ENCODE measurements around the gene GRM4.
A peak's percentile ranks its signal among the peaks of the same experiment; 100 is the strongest.

Gene GRM4

DNA sequence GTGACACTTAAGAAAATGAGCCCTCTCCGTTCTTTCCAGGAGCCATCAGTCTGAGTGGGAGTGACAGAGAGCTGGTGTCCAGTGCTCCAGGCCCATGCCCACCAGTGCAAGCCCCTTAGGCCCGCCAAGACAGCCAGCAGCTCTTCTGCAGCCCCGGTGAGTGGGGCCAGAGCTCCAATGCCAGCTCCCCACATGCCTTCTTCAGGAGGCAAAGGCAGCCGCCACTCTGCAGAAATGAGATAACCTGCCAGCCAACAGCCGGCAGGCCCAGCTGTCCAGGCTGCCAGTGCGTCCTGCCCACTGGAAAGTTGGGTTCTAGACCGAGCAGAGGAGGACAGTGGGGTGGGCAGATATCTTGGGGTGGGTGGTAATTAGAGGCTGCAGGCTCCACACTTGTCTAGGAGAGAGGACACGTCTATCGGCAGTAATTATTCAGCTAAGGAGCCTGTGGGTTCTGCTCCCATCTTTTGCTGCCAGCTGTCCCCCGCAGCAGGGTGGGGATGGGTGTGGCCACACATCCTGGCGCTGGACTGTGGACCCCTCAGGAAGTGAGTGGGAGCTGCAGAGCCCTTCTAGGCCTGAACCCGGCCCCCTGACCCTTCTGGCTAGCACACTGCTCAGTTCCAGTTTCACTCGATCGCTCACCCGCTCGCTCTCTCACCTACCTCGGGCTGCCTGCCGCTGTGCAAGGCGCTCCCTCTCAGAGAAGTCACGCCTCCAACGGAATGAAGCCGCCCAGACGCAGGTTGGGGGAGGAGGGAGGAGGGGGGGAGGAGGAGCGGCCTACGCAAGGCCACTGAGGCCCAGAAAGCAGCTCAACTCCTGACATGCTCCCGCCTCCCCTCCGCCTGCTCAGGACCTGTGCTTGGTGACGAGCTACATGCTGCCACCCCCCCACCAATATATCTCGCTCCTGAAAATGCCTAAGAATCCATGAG, 3.6 kb downstream of the GRM4 start:
- Histone ChIP-seq H2AK5ac (ENCODE audit: low read length) (no peak overlapping the region), H3K18ac (ENCODE audit: low read length) (no peak overlapping the region), H3K36me3 (ENCODE audit: control insufficient read depth, insufficient read depth, low read length) (no peaks in the 10 kb centered on the region), H2BK120ac (ENCODE audit: low read depth, low read length) (no peak overlapping the region), H3K4me3 (ENCODE audit: low read length) (no peak overlapping the region), H2BK15ac (replicated peaks; ENCODE audit: low read depth) (no peak overlapping the region), H3K79me2 (ENCODE audit: control insufficient read depth, insufficient read depth, low read length) (peaks cover 2% of the 10 kb centered on the region), H4K5ac (ENCODE audit: low read length) (no peak overlapping the region), H3K4me1 (ENCODE audit: control insufficient read depth, low read depth, low read length) (peaks cover 13% of the 10 kb centered on the region), H3K4ac (ENCODE audit: low read depth, low read length) (no peak overlapping the region), H3K4me2 (ENCODE audit: low read length) (no peak overlapping the region), H3K27me3 (ENCODE audit: insufficient read depth, low read length, poor library complexity) (no peaks in the 10 kb centered on the region), H3K56ac (ENCODE audit: low read length) (peak overlapping the region; percentile 73), H3K9ac (ENCODE audit: low read length) (peak overlapping the region; percentile 2), H3K23ac (ENCODE audit: low read length) (no peak overlapping the region), H2BK5ac (ENCODE audit: low read length) (no peak overlapping the region), H3K27ac (ENCODE audit: low read depth, low read length) (no peak overlapping the region), H3K79me1 (ENCODE audit: low read length) (peaks cover 2% of the 10 kb centered on the region), H4K8ac (ENCODE audit: low read depth, low read length) (no peak overlapping the region)
- WGBS (ENCODE audit: extremely low coverage, insufficient coverage, low lambda C conversion rate): no CpG with 5 or more reads among the region's 29 CpGs
- peak; percentile 78 for DNase-seq

DNA sequence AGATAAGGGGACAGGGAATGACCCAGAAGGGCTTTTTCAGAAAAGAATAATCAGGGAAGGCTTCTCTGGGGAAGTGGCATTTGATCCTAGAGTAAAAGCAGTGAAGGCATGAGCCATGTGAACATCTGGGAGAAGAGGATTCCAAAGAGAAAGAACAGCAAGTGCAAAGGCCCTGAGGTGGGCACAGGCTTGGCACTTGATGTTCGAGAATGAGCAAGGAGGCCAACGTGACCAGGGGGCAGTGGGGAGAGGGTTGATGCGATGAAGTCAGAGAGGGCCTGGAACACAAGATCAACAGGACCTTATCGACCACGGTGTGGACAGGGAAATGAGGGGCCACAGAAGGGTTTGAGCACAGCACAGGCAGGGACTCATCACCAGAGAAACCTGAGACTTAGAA, 5.8 kb downstream of the GRM4 start:
- H3K36me3 ChIP-seq (ENCODE audit: control insufficient read depth, insufficient read depth, low read length): no peaks in the 10 kb centered on the region
- no CpG with 5 or more reads among the region's 5 CpGs for WGBS (ENCODE audit: extremely low coverage, insufficient coverage, low lambda C conversion rate)
- no peak overlapping the region for H3K4me2 ChIP-seq (ENCODE audit: low read length)
- H4K8ac ChIP-seq (ENCODE audit: low read depth, low read length): no peak overlapping the region
- H3K18ac ChIP-seq (ENCODE audit: low read length): no peak overlapping the region
- H3K79me2 ChIP-seq (ENCODE audit: control insufficient read depth, insufficient read depth, low read length): peaks cover 2% of the 10 kb centered on the region
- H2BK15ac ChIP-seq (replicated peaks; ENCODE audit: low read depth): no peak overlapping the region
- no peak overlapping the region for H4K5ac ChIP-seq (ENCODE audit: low read length)
- no peak overlapping the region for H3K27ac ChIP-seq (ENCODE audit: low read depth, low read length)
- H2BK5ac ChIP-seq (ENCODE audit: low read length): no peak overlapping the region
- H3K4me1 ChIP-seq (ENCODE audit: control insufficient read depth, low read depth, low read length): peaks cover 13% of the 10 kb centered on the region
- H3K4me3 ChIP-seq (ENCODE audit: low read length): no peak overlapping the region
- no peak for DNase-seq
- H3K9ac ChIP-seq (ENCODE audit: low read length): no peak overlapping the region
- H3K4ac ChIP-seq (ENCODE audit: low read depth, low read length): no peak overlapping the region
- H3K23ac ChIP-seq (ENCODE audit: low read length): no peak overlapping the region
- H2BK120ac ChIP-seq (ENCODE audit: low read depth, low read length): no peak overlapping the region
- H2AK5ac ChIP-seq (ENCODE audit: low read length): peak overlapping the region; percentile 37
- peaks cover 2% of the 10 kb centered on the region for H3K79me1 ChIP-seq (ENCODE audit: low read length)
- H3K27me3 ChIP-seq (ENCODE audit: insufficient read depth, low read length, poor library complexity): no peaks in the 10 kb centered on the region
- H3K56ac ChIP-seq (ENCODE audit: low read length): no peak overlapping the region

DNA sequence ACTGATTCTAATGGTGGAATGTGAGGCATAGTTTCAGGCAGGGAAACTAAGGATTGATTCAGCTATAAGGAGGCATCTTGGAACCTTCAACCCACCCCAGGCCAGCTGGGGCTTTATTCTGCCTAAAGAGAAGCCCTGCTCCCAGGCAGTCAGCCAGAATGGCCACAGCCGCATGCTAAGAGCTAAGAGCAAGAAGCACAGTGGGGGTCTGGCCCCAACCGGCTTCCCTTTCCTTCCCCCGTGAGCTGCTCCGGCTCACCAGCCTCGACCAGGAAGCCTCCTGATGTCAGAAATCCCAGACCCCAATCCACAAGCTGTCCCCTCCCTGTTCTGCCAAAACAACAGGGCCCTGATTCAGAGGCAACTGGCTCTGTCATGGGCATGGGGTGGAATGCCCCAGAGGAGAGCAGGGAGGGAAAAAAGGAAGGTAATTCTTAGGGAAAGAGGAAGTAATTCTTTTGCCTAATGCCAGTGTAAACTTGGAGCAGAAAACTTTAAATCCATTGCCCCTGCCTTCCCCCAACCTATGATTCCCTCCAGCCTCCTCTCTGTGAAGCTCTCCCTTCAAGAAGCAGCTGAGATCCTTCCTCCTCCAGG, 6.9 kb downstream of the GRM4 start:
- peaks cover 2% of the 10 kb centered on the region for H3K79me1 ChIP-seq (ENCODE audit: low read length)
- no peak overlapping the region for H3K4me3 ChIP-seq (ENCODE audit: low read length)
- peak; percentile 69 for DNase-seq
- WGBS (ENCODE audit: extremely low coverage, insufficient coverage, low lambda C conversion rate): no CpG with 5 or more reads among the region's 5 CpGs
- no peak overlapping the region for H2BK5ac ChIP-seq (ENCODE audit: low read length)
- H3K4me2 ChIP-seq (ENCODE audit: low read length): no peak overlapping the region
- peak overlapping the region; percentile 80 for H3K56ac ChIP-seq (ENCODE audit: low read length)
- no peak overlapping the region for H2AK5ac ChIP-seq (ENCODE audit: low read length)
- peak overlapping the region; percentile 12 for H3K27ac ChIP-seq (ENCODE audit: low read depth, low read length)
- H3K18ac ChIP-seq (ENCODE audit: low read length): no peak overlapping the region
- H2BK15ac ChIP-seq (replicated peaks; ENCODE audit: low read depth): no peak overlapping the region
- no peaks in the 10 kb centered on the region for H3K36me3 ChIP-seq (ENCODE audit: control insufficient read depth, insufficient read depth, low read length)
- H3K4ac ChIP-seq (ENCODE audit: low read depth, low read length): no peak overlapping the region
- H4K8ac ChIP-seq (ENCODE audit: low read depth, low read length): no peak overlapping the region
- H4K5ac ChIP-seq (ENCODE audit: low read length): no peak overlapping the region
- H3K27me3 ChIP-seq (ENCODE audit: insufficient read depth, low read length, poor library complexity): no peaks in the 10 kb centered on the region
- no peak overlapping the region for H3K23ac ChIP-seq (ENCODE audit: low read length)
- peaks cover 2% of the 10 kb centered on the region for H3K79me2 ChIP-seq (ENCODE audit: control insufficient read depth, insufficient read depth, low read length)
- H3K9ac ChIP-seq (ENCODE audit: low read length): no peak overlapping the region
- peaks cover 13% of the 10 kb centered on the region for H3K4me1 ChIP-seq (ENCODE audit: control insufficient read depth, low read depth, low read length)
- H2BK120ac ChIP-seq (ENCODE audit: low read depth, low read length): no peak overlapping the region

DNA sequence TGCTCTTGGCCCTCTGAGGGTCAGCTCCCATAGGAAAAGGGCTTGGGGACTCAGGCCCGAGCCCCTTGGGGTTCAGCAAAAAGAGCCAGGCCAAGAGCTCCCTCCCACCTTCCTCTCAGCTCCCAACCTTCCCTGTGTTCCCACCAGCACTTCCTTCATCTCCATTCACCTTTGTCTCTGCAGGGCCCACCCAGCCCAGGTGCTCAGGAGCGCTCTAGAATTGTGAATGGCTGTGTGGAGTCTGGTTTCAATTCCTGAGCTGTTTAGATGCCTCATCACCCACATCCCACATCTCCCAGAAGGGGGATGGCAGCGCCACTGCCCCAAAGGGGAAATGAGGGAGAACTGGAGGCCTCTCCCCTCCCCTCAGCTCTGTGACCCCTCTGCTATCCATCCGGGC, 7.7 kb downstream of the GRM4 start:
- no peaks in the 10 kb centered on the region for H3K27me3 ChIP-seq (ENCODE audit: insufficient read depth, low read length, poor library complexity)
- no peak overlapping the region for H3K27ac ChIP-seq (ENCODE audit: low read depth, low read length)
- no peaks in the 10 kb centered on the region for H3K36me3 ChIP-seq (ENCODE audit: control insufficient read depth, insufficient read depth, low read length)
- H3K79me1 ChIP-seq (ENCODE audit: low read length): no peaks in the 10 kb centered on the region
- H2BK15ac ChIP-seq (replicated peaks; ENCODE audit: low read depth): no peak overlapping the region
- no peak overlapping the region for H2BK120ac ChIP-seq (ENCODE audit: low read depth, low read length)
- no peak overlapping the region for H3K23ac ChIP-seq (ENCODE audit: low read length)
- no peak overlapping the region for H4K8ac ChIP-seq (ENCODE audit: low read depth, low read length)
- no peak overlapping the region for H2BK5ac ChIP-seq (ENCODE audit: low read length)
- WGBS (ENCODE audit: extremely low coverage, insufficient coverage, low lambda C conversion rate): no CpG with 5 or more reads among the region's 4 CpGs
- H3K79me2 ChIP-seq (ENCODE audit: control insufficient read depth, insufficient read depth, low read length): peaks cover 2% of the 10 kb centered on the region
- H3K4me1 ChIP-seq (ENCODE audit: control insufficient read depth, low read depth, low read length): peaks cover 10% of the 10 kb centered on the region
- H2AK5ac ChIP-seq (ENCODE audit: low read length): peak overlapping the region; percentile 72
- DNase-seq: no peak
- H3K18ac ChIP-seq (ENCODE audit: low read length): no peak overlapping the region
- no peak overlapping the region for H4K5ac ChIP-seq (ENCODE audit: low read length)
- no peak overlapping the region for H3K4me2 ChIP-seq (ENCODE audit: low read length)
- peak overlapping the region; percentile 80 for H3K56ac ChIP-seq (ENCODE audit: low read length)
- H3K4ac ChIP-seq (ENCODE audit: low read depth, low read length): no peak overlapping the region
- peak overlapping the region; percentile 44 for H3K9ac ChIP-seq (ENCODE audit: low read length)
- no peak overlapping the region for H3K4me3 ChIP-seq (ENCODE audit: low read length)

DNA sequence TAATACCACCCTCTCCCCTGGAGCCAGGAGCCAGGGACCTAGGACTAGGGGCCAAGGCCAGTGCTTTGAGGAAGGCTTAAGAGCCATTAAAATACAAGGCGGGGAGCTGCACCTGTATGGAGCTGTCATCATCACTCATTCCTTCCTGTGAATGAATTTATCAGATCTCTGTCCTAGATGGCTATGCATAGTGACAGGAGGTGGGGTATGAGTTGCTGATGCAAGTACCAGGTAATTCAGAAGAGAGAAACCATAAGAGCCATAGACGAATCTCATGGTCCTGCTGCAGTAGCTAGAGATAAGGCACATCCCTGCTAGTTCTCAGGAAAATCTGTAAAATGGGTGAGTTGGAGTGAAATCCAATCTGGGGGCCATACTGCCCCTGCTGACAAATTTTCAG, 10.3 kb downstream of the GRM4 start:
- Histone ChIP-seq H4K8ac (ENCODE audit: low read depth, low read length) (no peak overlapping the region), H3K23ac (ENCODE audit: low read length) (no peak overlapping the region), H2AK5ac (ENCODE audit: low read length) (no peak overlapping the region), H2BK15ac (replicated peaks; ENCODE audit: low read depth) (no peak overlapping the region), H3K56ac (ENCODE audit: low read length) (no peak overlapping the region), H3K79me2 (ENCODE audit: control insufficient read depth, insufficient read depth, low read length) (no peaks in the 10 kb centered on the region), H4K5ac (ENCODE audit: low read length) (no peak overlapping the region), H3K4me1 (ENCODE audit: control insufficient read depth, low read depth, low read length) (peaks cover 10% of the 10 kb centered on the region), H3K9ac (ENCODE audit: low read length) (no peak overlapping the region), H3K27me3 (ENCODE audit: insufficient read depth, low read length, poor library complexity) (no peaks in the 10 kb centered on the region), H3K18ac (ENCODE audit: low read length) (no peak overlapping the region), H3K4me2 (ENCODE audit: low read length) (no peak overlapping the region), H2BK5ac (ENCODE audit: low read length) (no peak overlapping the region), H3K36me3 (ENCODE audit: control insufficient read depth, insufficient read depth, low read length) (no peaks in the 10 kb centered on the region), H3K4me3 (ENCODE audit: low read length) (no peak overlapping the region), H2BK120ac (ENCODE audit: low read depth, low read length) (no peak overlapping the region), H3K27ac (ENCODE audit: low read depth, low read length) (no peak overlapping the region), H3K4ac (ENCODE audit: low read depth, low read length) (no peak overlapping the region), H3K79me1 (ENCODE audit: low read length) (no peaks in the 10 kb centered on the region)
- no CpG with 5 or more reads among the region's 2 CpGs for WGBS (ENCODE audit: extremely low coverage, insufficient coverage, low lambda C conversion rate)
- no peak for DNase-seq
